GM10248 (cell line): ENCODE measurements around the gene AGTRAP.

Source experiments
- CTCF ChIA-PET: fragments of 300-600 bp; sonication (Branson Sonifier 250); formaldehyde crosslinking; extraction: SDS; loops from one replicate; lab custom pipeline; 2021; ENCODE audit warnings: antibody characterized with exemption; lab: Yijun Ruan, JAX
- POLR2A ChIA-PET: fragments of 350-650 bp; sonication (Branson Sonifier 250); formaldehyde crosslinking; extraction: SDS; loops from one replicate; lab custom pipeline; 2020; ENCODE audit warnings: antibody characterized with exemption; lab: Yijun Ruan, JAX
- DNase-seq: peaks from one replicate; pipeline ENCODE4 v3.0.0; 2012; ENCODE audit errors: extremely low spot score
- TF ChIP-seq, protein P1 (sequence below): IDR thresholded peaks from 2 replicates; pipeline ENCODE4 v1.5.1; 2012; ENCODE audit warnings: mild to moderate bottlenecking, low read depth; ENCODE audit errors: extremely low read depth, missing control alignments, control extremely low read depth

The AGTRAP gene

GRCh38 chr1:11731691-11732283, 4.1 kb upstream of the AGTRAP start:
- TF ChIP-seq, protein P1, sequence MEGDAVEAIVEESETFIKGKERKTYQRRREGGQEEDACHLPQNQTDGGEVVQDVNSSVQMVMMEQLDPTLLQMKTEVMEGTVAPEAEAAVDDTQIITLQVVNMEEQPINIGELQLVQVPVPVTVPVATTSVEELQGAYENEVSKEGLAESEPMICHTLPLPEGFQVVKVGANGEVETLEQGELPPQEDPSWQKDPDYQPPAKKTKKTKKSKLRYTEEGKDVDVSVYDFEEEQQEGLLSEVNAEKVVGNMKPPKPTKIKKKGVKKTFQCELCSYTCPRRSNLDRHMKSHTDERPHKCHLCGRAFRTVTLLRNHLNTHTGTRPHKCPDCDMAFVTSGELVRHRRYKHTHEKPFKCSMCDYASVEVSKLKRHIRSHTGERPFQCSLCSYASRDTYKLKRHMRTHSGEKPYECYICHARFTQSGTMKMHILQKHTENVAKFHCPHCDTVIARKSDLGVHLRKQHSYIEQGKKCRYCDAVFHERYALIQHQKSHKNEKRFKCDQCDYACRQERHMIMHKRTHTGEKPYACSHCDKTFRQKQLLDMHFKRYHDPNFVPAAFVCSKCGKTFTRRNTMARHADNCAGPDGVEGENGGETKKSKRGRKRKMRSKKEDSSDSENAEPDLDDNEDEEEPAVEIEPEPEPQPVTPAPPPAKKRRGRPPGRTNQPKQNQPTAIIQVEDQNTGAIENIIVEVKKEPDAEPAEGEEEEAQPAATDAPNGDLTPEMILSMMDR = no peak
- CTCF ChIA-PET = interaction anchor here (2.4 kb wide), 1 partner anchor 12 kb away, joined by 14 read pairs; no protein-coding TSS in a partner anchor
- POLR2A ChIA-PET = no interaction called here
- no peak for DNase-seq

GRCh38 chr1:11733306-11733705, 2.6 kb upstream of the AGTRAP start:
- DNase-seq = no peak
- POLR2A ChIA-PET = no interaction called here
- TF ChIP-seq, protein P1 = no peak
- CTCF ChIA-PET = no interaction called here

DNA sequence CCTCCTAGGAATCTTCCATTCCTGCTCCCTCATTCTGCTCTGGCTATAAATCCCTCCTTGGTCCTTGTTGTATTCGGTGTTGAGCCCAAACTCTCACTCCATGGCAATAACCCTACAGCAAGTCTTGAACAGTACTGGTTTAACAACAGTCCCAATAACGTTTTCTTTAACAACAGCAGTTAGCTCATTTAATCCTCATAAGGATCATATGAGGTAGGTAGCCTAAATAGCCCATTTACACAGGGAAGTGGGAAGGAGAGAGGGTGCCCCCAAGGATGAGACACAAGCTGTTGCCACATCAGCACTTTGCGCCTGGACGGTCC, 444 bp upstream of the AGTRAP start:
- ChIA-PET CTCF (interaction anchor here (1.8 to 4.3 kb wide), 6 partner anchors 13 to 698 kb away, joined by 6 to 17 read pairs (median 10); partner anchors contain the start of gene FBXO6), POLR2A (interaction anchor here (1.0 kb wide), 2 partner anchors 10 to 173 kb away, joined by 3 to 4 read pairs; no protein-coding TSS in a partner anchor)
- no peak for DNase-seq
- TF ChIP-seq, protein P1 = no peak

- POLR2A ChIA-PET = no interaction called here
- CTCF ChIA-PET = interaction anchor here (1.0 to 4.3 kb wide), 9 partner anchors 12 to 699 kb away, joined by 3 to 17 read pairs (median 6); partner anchors contain the start of gene FBXO6
- TF ChIP-seq, protein P1 = no peak
- peak; percentile 58 for DNase-seq
Measured at GRCh38 chr1:11736746-11737639, 1.1 kb downstream of the AGTRAP start.

DNA sequence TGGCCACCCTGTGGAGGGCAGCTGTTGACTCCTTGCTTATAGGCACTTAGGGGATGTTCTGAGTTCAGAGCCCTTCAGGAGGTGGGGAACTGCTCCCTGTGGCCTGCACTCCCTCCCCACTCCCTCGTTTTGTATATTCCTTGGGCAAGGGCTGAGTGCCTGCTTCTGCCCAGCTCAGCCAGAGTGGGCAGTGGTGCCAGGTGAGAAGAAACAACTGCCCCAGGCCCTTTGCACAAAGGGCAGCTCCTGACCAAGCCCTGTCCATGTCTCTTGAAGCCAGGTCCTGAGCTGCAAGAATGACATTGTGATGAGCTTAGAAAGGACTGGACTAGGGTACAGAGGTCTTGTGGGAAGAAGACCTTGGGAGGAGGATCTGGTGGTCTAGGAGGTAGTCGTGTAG, 2.2 kb downstream of the AGTRAP start:
- TF ChIP-seq, protein P1 = no peak
- CTCF ChIA-PET = interaction anchor here (1.5 to 4.3 kb wide), 4 partner anchors 12 to 92 kb away, joined by 4 to 17 read pairs (median 6); no protein-coding TSS in a partner anchor
- DNase-seq = no peak
- POLR2A ChIA-PET = no interaction called here

- no peak for DNase-seq
- ChIA-PET POLR2A (no interaction called here), CTCF (interaction anchor here (1.2 to 2.3 kb wide), 3 partner anchors 11 to 76 kb away, joined by 3 to 6 read pairs (median 4); no protein-coding TSS in a partner anchor)
- TF ChIP-seq, protein P1 = no peak
Measured at GRCh38 chr1:11738783-11739182, 2.8 kb downstream of the AGTRAP start.
